ENCODE results near the gene TESK2.

DNA sequence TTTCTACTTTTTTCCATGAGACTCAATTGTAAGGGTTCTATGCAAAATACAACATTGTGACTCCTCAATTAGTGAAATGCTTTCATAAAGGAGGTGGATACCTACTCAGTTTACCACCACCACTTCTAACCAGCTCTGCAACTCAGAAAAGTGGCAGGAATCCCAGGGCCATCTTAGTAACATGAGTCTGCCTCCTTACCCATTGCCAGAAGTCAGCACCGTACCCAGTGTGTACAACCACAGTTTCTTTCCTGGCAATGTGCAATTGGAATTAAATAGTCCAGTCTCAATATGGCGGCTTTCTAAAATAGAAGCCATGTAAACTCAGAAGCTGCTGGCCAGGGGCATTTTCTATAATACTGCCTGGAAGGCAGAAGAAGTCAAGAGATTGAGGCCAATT lies 32.1 kb downstream of the TESK2 start:
- TF ChIP-seq, protein P1, sequence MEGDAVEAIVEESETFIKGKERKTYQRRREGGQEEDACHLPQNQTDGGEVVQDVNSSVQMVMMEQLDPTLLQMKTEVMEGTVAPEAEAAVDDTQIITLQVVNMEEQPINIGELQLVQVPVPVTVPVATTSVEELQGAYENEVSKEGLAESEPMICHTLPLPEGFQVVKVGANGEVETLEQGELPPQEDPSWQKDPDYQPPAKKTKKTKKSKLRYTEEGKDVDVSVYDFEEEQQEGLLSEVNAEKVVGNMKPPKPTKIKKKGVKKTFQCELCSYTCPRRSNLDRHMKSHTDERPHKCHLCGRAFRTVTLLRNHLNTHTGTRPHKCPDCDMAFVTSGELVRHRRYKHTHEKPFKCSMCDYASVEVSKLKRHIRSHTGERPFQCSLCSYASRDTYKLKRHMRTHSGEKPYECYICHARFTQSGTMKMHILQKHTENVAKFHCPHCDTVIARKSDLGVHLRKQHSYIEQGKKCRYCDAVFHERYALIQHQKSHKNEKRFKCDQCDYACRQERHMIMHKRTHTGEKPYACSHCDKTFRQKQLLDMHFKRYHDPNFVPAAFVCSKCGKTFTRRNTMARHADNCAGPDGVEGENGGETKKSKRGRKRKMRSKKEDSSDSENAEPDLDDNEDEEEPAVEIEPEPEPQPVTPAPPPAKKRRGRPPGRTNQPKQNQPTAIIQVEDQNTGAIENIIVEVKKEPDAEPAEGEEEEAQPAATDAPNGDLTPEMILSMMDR (CRISPR knock-in tag; IDR thresholded peaks at IDR 0.05) = no peak
- TF ChIP-seq, protein P2, sequence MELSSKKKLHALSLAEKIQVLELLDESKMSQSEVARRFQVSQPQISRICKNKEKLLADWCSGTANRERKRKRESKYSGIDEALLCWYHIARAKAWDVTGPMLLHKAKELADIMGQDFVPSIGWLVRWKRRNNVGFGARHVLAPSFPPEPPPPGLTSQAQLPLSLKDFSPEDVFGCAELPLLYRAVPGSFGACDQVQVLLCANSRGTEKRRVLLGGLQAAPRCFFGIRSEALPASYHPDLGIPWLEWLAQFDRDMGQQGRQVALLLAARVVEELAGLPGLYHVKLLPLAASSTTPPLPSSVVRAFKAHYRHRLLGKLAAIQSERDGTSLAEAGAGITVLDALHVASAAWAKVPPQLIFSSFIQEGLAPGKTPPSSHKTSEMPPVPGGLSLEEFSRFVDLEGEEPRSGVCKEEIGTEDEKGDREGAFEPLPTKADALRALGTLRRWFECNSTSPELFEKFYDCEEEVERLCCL (CRISPR knock-in tag; IDR thresholded peaks at IDR 0.05; ENCODE audit: borderline replicate concordance) = no peak
- TF ChIP-seq ZNF430 (CRISPR knock-in tag; IDR thresholded peaks at IDR 0.05) (no peak), ZBTB42 (CRISPR knock-in tag; IDR thresholded peaks at IDR 0.05) (no peak), SMAD1 (CRISPR knock-in tag; IDR thresholded peaks at IDR 0.05; ENCODE audit: borderline replicate concordance, low read depth) (no peak), ZZZ3 (CRISPR knock-in tag; IDR thresholded peaks at IDR 0.05; ENCODE audit: borderline replicate concordance) (no peak), ESRRA (CRISPR knock-in tag; IDR thresholded peaks at IDR 0.05; ENCODE audit: low read depth) (no peak), ETV6 (CRISPR knock-in tag; conservative IDR thresholded peaks at IDR 0.05) (no peak), TBX3 (IDR thresholded peaks at IDR 0.05; ENCODE audit: borderline replicate concordance) (no peak)
- TF ChIP-seq, protein P3, sequence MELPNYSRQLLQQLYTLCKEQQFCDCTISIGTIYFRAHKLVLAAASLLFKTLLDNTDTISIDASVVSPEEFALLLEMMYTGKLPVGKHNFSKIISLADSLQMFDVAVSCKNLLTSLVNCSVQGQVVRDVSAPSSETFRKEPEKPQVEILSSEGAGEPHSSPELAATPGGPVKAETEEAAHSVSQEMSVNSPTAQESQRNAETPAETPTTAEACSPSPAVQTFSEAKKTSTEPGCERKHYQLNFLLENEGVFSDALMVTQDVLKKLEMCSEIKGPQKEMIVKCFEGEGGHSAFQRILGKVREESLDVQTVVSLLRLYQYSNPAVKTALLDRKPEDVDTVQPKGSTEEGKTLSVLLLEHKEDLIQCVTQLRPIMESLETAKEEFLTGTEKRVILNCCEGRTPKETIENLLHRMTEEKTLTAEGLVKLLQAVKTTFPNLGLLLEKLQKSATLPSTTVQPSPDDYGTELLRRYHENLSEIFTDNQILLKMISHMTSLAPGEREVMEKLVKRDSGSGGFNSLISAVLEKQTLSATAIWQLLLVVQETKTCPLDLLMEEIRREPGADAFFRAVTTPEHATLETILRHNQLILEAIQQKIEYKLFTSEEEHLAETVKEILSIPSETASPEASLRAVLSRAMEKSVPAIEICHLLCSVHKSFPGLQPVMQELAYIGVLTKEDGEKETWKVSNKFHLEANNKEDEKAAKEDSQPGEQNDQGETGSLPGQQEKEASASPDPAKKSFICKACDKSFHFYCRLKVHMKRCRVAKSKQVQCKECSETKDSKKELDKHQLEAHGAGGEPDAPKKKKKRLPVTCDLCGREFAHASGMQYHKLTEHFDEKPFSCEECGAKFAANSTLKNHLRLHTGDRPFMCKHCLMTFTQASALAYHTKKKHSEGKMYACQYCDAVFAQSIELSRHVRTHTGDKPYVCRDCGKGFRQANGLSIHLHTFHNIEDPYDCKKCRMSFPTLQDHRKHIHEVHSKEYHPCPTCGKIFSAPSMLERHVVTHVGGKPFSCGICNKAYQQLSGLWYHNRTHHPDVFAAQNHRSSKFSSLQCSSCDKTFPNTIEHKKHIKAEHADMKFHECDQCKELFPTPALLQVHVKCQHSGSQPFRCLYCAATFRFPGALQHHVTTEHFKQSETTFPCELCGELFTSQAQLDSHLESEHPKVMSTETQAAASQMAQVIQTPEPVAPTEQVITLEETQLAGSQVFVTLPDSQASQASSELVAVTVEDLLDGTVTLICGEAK (IDR thresholded peaks at IDR 0.05) = no peak
- TF ChIP-seq, protein P3 (CRISPR knock-in tag; IDR thresholded peaks at IDR 0.05) = no peak
